HCT116 (cell line): Measurements from ENCODE around the gene LDLRAD4. TPM values are rescaled to one million over a fixed set of nuclear protein-coding genes. Genes with fewer than 3 reads are reported as not detected.

Experiments
- ATAC-seq: fragments of 200-7000 bp; cut with Tn5 transposase; 2 replicates; pipeline ENCODE4 v1.9.1; 2020; ENCODE audit warnings: mild to moderate bottlenecking, moderate library complexity
- BruUV-seq: library from RNA; stranded (reverse); fragments of 400-500 nt; replicated peaks from 2 replicates; lab custom pipeline; 2021; lab: Mats Ljungman, UMichigan
- CTCF ChIA-PET: fragments of 300-600 bp; sonication (Branson Sonifier 250); formaldehyde crosslinking; loops from one replicate; lab custom pipeline; 2021; ENCODE audit warnings: antibody characterized with exemption; lab: Charles Lee
- POLR2A ChIA-PET: fragments of 300-600, 350-600 bp; sonication (Branson Sonifier 250); formaldehyde crosslinking; loops from one replicate; lab custom pipeline; 2021; ENCODE audit warnings: antibody characterized with exemption; lab: Charles Lee
- RAD21 ChIA-PET, 2 experiments: fragments of 300-600 bp; sonication (Branson Sonifier 250); formaldehyde crosslinking; loops; one replicate each; lab custom pipeline; 2023; ENCODE audit warnings: low total read pairs in 2 of 2; ENCODE audit not compliant: uncharacterized antibody in 2 of 2, unreplicated experiment in 2 of 2, low non-redundant PET in 1 of 2; lab: Charles Lee
- DNase-seq: peaks from one replicate; pipeline ENCODE4 v3.0.0-alpha.2; 2010; ENCODE audit warnings: low read depth, low spot score
- H2AFZ ChIP-seq: fragments of 200-600 bp; shearing (Covaris generic), sonication (generic); 2 replicates; pipeline ENCODE4 v1.6.1; 2017; ENCODE audit warnings: low read depth, mixed run types, mixed read lengths, antibody characterized with exemption, low read length; ENCODE audit not compliant: poor library complexity, severe bottlenecking
- H3K27ac ChIP-seq: 2 replicates; pipeline ENCODE4 v1.5.1; 2012; ENCODE audit warnings: low read depth, low read length
- H3K27me3 ChIP-seq: fragments of 200-600 bp; sonication (generic); 2 replicates; pipeline ENCODE4 v1.6.1; 2016; ENCODE audit warnings: mixed run types, low read length, mixed read lengths; ENCODE audit not compliant: insufficient read depth
- H3K36me3 ChIP-seq, 2 experiments: fragments of 200-500 bp in 1 of 2; fragments of 200-600 bp in 1 of 2; sonication (Bioruptor generic) in 1 of 2; sonication (generic) in 1 of 2; 2 replicates each; pipeline versions ENCODE4 v1.5.1 to v1.6.1; 2014 to 2016; ENCODE audit warnings: low read length in 2 of 2, inconsistent platforms in 1 of 2, mixed read lengths in 1 of 2, mixed run types in 1 of 2; ENCODE audit not compliant: insufficient read depth in 2 of 2, control insufficient read depth in 1 of 2
- H3K4me1 ChIP-seq, 2 experiments: fragments of 200-600 bp in 1 of 2; sonication (generic) in 1 of 2; 2 replicates each; pipeline versions ENCODE4 v1.5.1 to v1.6.1; 2012 to 2017; ENCODE audit warnings: low read length in 2 of 2, inconsistent platforms in 1 of 2, mild to moderate bottlenecking in 1 of 2, mixed read lengths in 1 of 2, mixed run types in 1 of 2, moderate library complexity in 1 of 2; ENCODE audit not compliant: insufficient read depth in 2 of 2, control insufficient read depth in 1 of 2
- H3K4me2 ChIP-seq: fragments of 200-600 bp; sonication (generic); 2 replicates; pipeline ENCODE4 v1.6.1; 2017; ENCODE audit warnings: mixed run types, low read length, mixed read lengths
- H3K4me3 ChIP-seq, 2 experiments: fragments of 200-600 bp in 1 of 2; sonication (generic) in 1 of 2; replicated peaks in 1 of 2; 2 replicates each; pipeline ENCODE4 v1.5.1; 2011 to 2016; ENCODE audit warnings: low read length in 2 of 2, control low read depth in 1 of 2, low read depth in 1 of 2, mild to moderate bottlenecking in 1 of 2, mixed read lengths in 1 of 2, mixed run types in 1 of 2
- H3K79me2 ChIP-seq: fragments of 200-600 bp; sonication (generic); 2 replicates; pipeline ENCODE4 v1.6.1; 2017; ENCODE audit warnings: mild to moderate bottlenecking, mixed run types, low read length, moderate library complexity, mixed read lengths; ENCODE audit not compliant: insufficient read depth
- H3K9ac ChIP-seq: fragments of 200-600 bp; sonication (generic); 2 replicates; pipeline ENCODE4 v1.6.1; 2016; ENCODE audit warnings: low read length, mixed read lengths
- H3K9me2 ChIP-seq: fragments of 200-600 bp; sonication (generic), shearing (Covaris generic); 2 replicates; pipeline ENCODE4 v1.6.1; 2017; ENCODE audit warnings: mixed run types, mild to moderate bottlenecking, moderate library complexity; ENCODE audit not compliant: insufficient read depth
- H3K9me3 ChIP-seq, 2 experiments: fragments of 200-500 bp in 1 of 2; fragments of 200-600 bp in 1 of 2; sonication (Bioruptor generic) in 1 of 2; sonication (generic) in 1 of 2; 2 replicates each; pipeline ENCODE4 v1.6.1; 2014 to 2017; ENCODE audit warnings: low read length in 2 of 2, mixed read lengths in 2 of 2, inconsistent platforms in 1 of 2, low read depth in 1 of 2, mild to moderate bottlenecking in 1 of 2, mixed run types in 1 of 2, moderate library complexity in 1 of 2; ENCODE audit not compliant: control insufficient read depth in 1 of 2, insufficient read depth in 1 of 2
- H4K20me1 ChIP-seq: fragments of 200-600 bp; sonication (generic), shearing (Covaris generic); 2 replicates; pipeline ENCODE4 v1.6.1; 2017; ENCODE audit warnings: mixed run types, mild to moderate bottlenecking, moderate library complexity; ENCODE audit not compliant: insufficient read depth
- CBX3 ChIP-seq: IDR thresholded peaks from 2 replicates; pipeline ENCODE4 v1.6.1; 2012; ENCODE audit warnings: low read depth
- CEBPB ChIP-seq: IDR thresholded peaks from 2 replicates; pipeline ENCODE4 v1.6.1; 2012; ENCODE audit warnings: low read depth
- ELF1 ChIP-seq: IDR thresholded peaks from 2 replicates; pipeline ENCODE4 v1.6.1; 2012; ENCODE audit warnings: low read depth, borderline replicate concordance
- EZH2 ChIP-seq: fragments of 200-600 bp; sonication (generic); IDR thresholded peaks from 2 replicates; pipeline ENCODE4 v1.6.1; 2017; ENCODE audit warnings: antibody characterized with exemption, mixed run types
- EZH2phosphoT487 ChIP-seq: fragments of 200-600 bp; IDR thresholded peaks from 2 replicates; pipeline ENCODE4 v1.6.1; 2018; ENCODE audit warnings: antibody characterized with exemption, borderline replicate concordance
- FOSL1 ChIP-seq: IDR thresholded peaks from 2 replicates; pipeline ENCODE4 v1.6.1; 2012; ENCODE audit warnings: low read depth
- JUND ChIP-seq: IDR thresholded peaks from 2 replicates; pipeline ENCODE4 v1.6.1; 2012
- POLR2AphosphoS5 ChIP-seq: IDR thresholded peaks from 2 replicates; pipeline ENCODE4 v1.6.1; 2011; ENCODE audit warnings: mild to moderate bottlenecking, low read depth, low read length, moderate library complexity
- RAD21 ChIP-seq: IDR thresholded peaks from 2 replicates; pipeline ENCODE4 v1.6.1; 2012; ENCODE audit warnings: low read depth, mild to moderate bottlenecking
- SIN3A ChIP-seq: IDR thresholded peaks from 2 replicates; pipeline ENCODE4 v1.6.1; 2012; ENCODE audit warnings: low read depth
- SRF ChIP-seq: IDR thresholded peaks from 2 replicates; pipeline ENCODE4 v1.6.1; 2012; ENCODE audit warnings: low read depth
- TCF7L2 ChIP-seq: IDR thresholded peaks from 2 replicates; pipeline ENCODE4 v1.7.0; 2011; ENCODE audit warnings: borderline replicate concordance, inconsistent platforms; ENCODE audit not compliant: insufficient read depth, insufficient read length; ENCODE audit errors: extremely low read depth
- ZNF274 ChIP-seq: fragments of 200-500 bp; sonication (Bioruptor generic); IDR thresholded peaks from 2 replicates; pipeline ENCODE4 v1.6.1; 2014; ENCODE audit warnings: mild to moderate bottlenecking, low read depth, low read length, inconsistent platforms
- intact Hi-C: fragments of 100-400 bp; cut with micrococcal nuclease; formaldehyde crosslinking; loops from 2 replicates; pipeline ENCODE4 v1.10.0; 2022
- total RNA-seq: library from RNA; stranded (reverse); gene quantifications from one replicate; pipeline ENCODE4 v1.2.1, GENCODE V29; 2021; ENCODE audit not compliant: unreplicated experiment
- TF ChIP-seq, protein P1 (sequence below): IDR thresholded peaks from 2 replicates; pipeline ENCODE4 v1.6.1; 2011; ENCODE audit warnings: mild to moderate bottlenecking, low read length, moderate library complexity; ENCODE audit not compliant: insufficient replicate concordance; ENCODE audit errors: extremely low read depth
- TF ChIP-seq, protein P2 (sequence below), 3 experiments: fragments of 200-600 bp in 1 of 3; sonication (generic) in 1 of 3; IDR thresholded peaks in 2 of 3; conservative IDR thresholded peaks in 1 of 3; 2 replicates each; pipeline ENCODE4 v1.5.1; 2012 to 2017; ENCODE audit warnings: low read depth in 2 of 3, low read length in 2 of 3, antibody characterized with exemption in 1 of 3, borderline replicate concordance in 1 of 3, control low read depth in 1 of 3, mild to moderate bottlenecking in 1 of 3, mixed read lengths in 1 of 3, mixed run types in 1 of 3, moderate library complexity in 1 of 3; ENCODE audit not compliant: insufficient read depth in 1 of 3
- TF ChIP-seq, protein P3 (sequence below): IDR thresholded peaks from 2 replicates; pipeline ENCODE4 v1.6.1; 2012; ENCODE audit warnings: low read depth
- TF ChIP-seq, protein P4 (sequence below): IDR thresholded peaks from 2 replicates; pipeline ENCODE4 v1.6.1; 2012
- TF ChIP-seq, protein P5 (sequence below): IDR thresholded peaks from 2 replicates; pipeline ENCODE4 v1.6.1; 2012

Gene LDLRAD4
- total RNA-seq, 1 experiment from 2014 or later = 1.2 TPM

DNA sequence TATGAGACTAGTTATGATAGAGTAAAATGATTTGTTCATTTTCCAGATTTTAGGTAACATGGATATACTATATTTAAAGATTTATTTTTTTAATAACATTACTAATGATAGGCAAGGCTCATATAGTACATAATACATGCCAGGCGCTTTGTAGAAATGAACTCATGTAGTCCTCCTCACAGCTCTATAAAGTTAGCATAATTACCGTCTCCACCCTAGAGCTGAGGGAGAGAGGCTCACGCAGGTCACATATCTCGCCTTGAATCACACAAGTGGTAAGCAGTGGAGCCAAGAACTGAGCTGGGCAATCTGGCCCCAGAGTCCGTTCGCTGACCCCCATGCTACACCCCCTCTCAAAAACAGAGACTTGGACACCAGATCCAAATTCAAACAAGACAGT is 285.3 kb downstream of the LDLRAD4 start:
- ChIA-PET CTCF (no interaction called here), POLR2A (no interaction called here), RAD21 (no interaction called here)
- ATAC-seq (no peak), DNase-seq (no peak)
- no peaks in the 10 kb centered on the region for H3K9me2 ChIP-seq
- no peak overlapping the region for H3K4me3 ChIP-seq
- H3K4me1 ChIP-seq = peaks cover 0 to 4% of the 10 kb centered on the region in 2 experiments; a peak in 1 of 4 replicates
- peaks cover 0 to 6% of the 10 kb centered on the region in 2 experiments; a peak in 2 of 4 replicates for H3K9me3 ChIP-seq
- intact Hi-C loops = no loop called here
- H3K27ac ChIP-seq = no peak overlapping the region
- no peak overlapping the region for H2AFZ ChIP-seq
- H3K36me3 ChIP-seq = no peaks in the 10 kb centered on the region
- no peak overlapping the region for H3K9ac ChIP-seq
- no peak for TF ChIP-seq SIN3A
- TF ChIP-seq EZH2phosphoT487 = no peak
- TF ChIP-seq, protein P1, sequence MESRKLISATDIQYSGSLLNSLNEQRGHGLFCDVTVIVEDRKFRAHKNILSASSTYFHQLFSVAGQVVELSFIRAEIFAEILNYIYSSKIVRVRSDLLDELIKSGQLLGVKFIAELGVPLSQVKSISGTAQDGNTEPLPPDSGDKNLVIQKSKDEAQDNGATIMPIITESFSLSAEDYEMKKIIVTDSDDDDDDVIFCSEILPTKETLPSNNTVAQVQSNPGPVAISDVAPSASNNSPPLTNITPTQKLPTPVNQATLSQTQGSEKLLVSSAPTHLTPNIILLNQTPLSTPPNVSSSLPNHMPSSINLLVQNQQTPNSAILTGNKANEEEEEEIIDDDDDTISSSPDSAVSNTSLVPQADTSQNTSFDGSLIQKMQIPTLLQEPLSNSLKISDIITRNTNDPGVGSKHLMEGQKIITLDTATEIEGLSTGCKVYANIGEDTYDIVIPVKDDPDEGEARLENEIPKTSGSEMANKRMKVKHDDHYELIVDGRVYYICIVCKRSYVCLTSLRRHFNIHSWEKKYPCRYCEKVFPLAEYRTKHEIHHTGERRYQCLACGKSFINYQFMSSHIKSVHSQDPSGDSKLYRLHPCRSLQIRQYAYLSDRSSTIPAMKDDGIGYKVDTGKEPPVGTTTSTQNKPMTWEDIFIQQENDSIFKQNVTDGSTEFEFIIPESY = no peak
- TF ChIP-seq ELF1 = no peak
- TF ChIP-seq FOSL1 = no peak
- TF ChIP-seq, protein P2, sequence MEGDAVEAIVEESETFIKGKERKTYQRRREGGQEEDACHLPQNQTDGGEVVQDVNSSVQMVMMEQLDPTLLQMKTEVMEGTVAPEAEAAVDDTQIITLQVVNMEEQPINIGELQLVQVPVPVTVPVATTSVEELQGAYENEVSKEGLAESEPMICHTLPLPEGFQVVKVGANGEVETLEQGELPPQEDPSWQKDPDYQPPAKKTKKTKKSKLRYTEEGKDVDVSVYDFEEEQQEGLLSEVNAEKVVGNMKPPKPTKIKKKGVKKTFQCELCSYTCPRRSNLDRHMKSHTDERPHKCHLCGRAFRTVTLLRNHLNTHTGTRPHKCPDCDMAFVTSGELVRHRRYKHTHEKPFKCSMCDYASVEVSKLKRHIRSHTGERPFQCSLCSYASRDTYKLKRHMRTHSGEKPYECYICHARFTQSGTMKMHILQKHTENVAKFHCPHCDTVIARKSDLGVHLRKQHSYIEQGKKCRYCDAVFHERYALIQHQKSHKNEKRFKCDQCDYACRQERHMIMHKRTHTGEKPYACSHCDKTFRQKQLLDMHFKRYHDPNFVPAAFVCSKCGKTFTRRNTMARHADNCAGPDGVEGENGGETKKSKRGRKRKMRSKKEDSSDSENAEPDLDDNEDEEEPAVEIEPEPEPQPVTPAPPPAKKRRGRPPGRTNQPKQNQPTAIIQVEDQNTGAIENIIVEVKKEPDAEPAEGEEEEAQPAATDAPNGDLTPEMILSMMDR (IDR thresholded peaks at IDR 0.05 in 2 of 3, conservative IDR thresholded peaks at IDR 0.05 in 1 of 3; ENCODE audit: borderline replicate concordance in 1 of 3, insufficient read depth in 1 of 3, low read depth in 2 of 3, low read length in 2 of 3) = no peak
- TF ChIP-seq CEBPB = no peak
- no peak for TF ChIP-seq CBX3
- TF ChIP-seq SRF = no peak
- no peak for TF ChIP-seq TCF7L2
- TF ChIP-seq, protein P3, sequence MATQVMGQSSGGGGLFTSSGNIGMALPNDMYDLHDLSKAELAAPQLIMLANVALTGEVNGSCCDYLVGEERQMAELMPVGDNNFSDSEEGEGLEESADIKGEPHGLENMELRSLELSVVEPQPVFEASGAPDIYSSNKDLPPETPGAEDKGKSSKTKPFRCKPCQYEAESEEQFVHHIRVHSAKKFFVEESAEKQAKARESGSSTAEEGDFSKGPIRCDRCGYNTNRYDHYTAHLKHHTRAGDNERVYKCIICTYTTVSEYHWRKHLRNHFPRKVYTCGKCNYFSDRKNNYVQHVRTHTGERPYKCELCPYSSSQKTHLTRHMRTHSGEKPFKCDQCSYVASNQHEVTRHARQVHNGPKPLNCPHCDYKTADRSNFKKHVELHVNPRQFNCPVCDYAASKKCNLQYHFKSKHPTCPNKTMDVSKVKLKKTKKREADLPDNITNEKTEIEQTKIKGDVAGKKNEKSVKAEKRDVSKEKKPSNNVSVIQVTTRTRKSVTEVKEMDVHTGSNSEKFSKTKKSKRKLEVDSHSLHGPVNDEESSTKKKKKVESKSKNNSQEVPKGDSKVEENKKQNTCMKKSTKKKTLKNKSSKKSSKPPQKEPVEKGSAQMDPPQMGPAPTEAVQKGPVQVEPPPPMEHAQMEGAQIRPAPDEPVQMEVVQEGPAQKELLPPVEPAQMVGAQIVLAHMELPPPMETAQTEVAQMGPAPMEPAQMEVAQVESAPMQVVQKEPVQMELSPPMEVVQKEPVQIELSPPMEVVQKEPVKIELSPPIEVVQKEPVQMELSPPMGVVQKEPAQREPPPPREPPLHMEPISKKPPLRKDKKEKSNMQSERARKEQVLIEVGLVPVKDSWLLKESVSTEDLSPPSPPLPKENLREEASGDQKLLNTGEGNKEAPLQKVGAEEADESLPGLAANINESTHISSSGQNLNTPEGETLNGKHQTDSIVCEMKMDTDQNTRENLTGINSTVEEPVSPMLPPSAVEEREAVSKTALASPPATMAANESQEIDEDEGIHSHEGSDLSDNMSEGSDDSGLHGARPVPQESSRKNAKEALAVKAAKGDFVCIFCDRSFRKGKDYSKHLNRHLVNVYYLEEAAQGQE = no peak
- no peak for TF ChIP-seq EZH2
- no peak for TF ChIP-seq RAD21
- no peak for TF ChIP-seq ZNF274
- no peak for TF ChIP-seq JUND
- TF ChIP-seq, protein P4, sequence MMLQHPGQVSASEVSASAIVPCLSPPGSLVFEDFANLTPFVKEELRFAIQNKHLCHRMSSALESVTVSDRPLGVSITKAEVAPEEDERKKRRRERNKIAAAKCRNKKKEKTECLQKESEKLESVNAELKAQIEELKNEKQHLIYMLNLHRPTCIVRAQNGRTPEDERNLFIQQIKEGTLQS = no peak
- TF ChIP-seq, protein P5, sequence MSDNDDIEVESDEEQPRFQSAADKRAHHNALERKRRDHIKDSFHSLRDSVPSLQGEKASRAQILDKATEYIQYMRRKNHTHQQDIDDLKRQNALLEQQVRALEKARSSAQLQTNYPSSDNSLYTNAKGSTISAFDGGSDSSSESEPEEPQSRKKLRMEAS = no peak
- TF ChIP-seq POLR2AphosphoS5 = no peak
- H4K20me1 ChIP-seq = no peaks in the 10 kb centered on the region
- H3K79me2 ChIP-seq = no peaks in the 10 kb centered on the region
- H3K27me3 ChIP-seq = peaks cover 20% of the 10 kb centered on the region
- BruUV-seq = no TSS peak
- H3K4me2 ChIP-seq = no peak overlapping the region
